Stomach (tissue), 9 donors: Measurements from ENCODE around the gene USP1. TPM values are rescaled to one million over a fixed set of nuclear protein-coding genes. Genes with fewer than 3 reads are reported as not detected.

ENCODE experiments used
- DNase-seq, 2 donors: peaks; one replicate each; pipeline versions ENCODE4 v3.0.0 to v3.0.0-alpha.2; 2013 to 2019
- H3K27ac ChIP-seq, 5 donors: fragments of 200-600 bp in 4 of 5; sonication (generic) in 4 of 5; one replicate each; pipeline ENCODE4 v1.5.1; 2013 to 2019; ENCODE audit warnings: mild to moderate bottlenecking in 1 of 5, moderate library complexity in 1 of 5
- H3K27me3 ChIP-seq, 3 donors: fragments of 200-600 bp; sonication (generic); one replicate each; pipeline ENCODE4 v1.5.1; 2017 to 2019; ENCODE audit warnings: mixed run types in 1 of 3
- H3K36me3 ChIP-seq, 4 donors: fragments of 200-600 bp; sonication (generic); 1 replicate in 3 of 4; 2 replicates in 1 of 4; pipeline ENCODE4 v1.5.1; 2016 to 2019
- H3K4me1 ChIP-seq, 4 donors: fragments of 200-600 bp; sonication (generic); one replicate each; pipeline ENCODE4 v1.5.1; 2016 to 2019
- H3K4me3 ChIP-seq, 4 donors: fragments of 200-600 bp; sonication (generic) in 3 of 4; one replicate each; pipeline ENCODE4 v1.5.1; 2016 to 2019; ENCODE audit warnings: mild to moderate bottlenecking in 1 of 4
- H3K9me3 ChIP-seq, 4 donors: fragments of 200-600 bp; sonication (generic); one replicate each; pipeline ENCODE4 v1.5.1; 2016 to 2019
- CTCF ChIP-seq, 7 experiments: fragments of 450-650 bp in 4 of 7; fragments of 200-600 bp in 3 of 7; sonication (generic) in 3 of 7; IDR thresholded peaks; one replicate each; pipeline ENCODE4 v1.5.1; 2016 to 2019; ENCODE audit warnings: antibody characterized with exemption in 7 of 7, control low read depth in 2 of 7, mild to moderate bottlenecking in 1 of 7
- EP300 ChIP-seq: sonication (generic); formaldehyde crosslinking; IDR thresholded peaks from one replicate; pipeline ENCODE4 v1.6.1; 2017; ENCODE audit warnings: antibody characterized with exemption
- POLR2A ChIP-seq, 4 donors: fragments of 450-650 bp; IDR thresholded peaks; one replicate each; pipeline ENCODE4 v1.6.1; 2016; ENCODE audit warnings: antibody characterized with exemption in 4 of 4, control low read depth in 2 of 4, mild to moderate bottlenecking in 1 of 4, moderate library complexity in 1 of 4
- POLR2AphosphoS5 ChIP-seq, 3 donors: sonication (generic); formaldehyde crosslinking; IDR thresholded peaks; one replicate each; pipeline ENCODE4 v1.6.1; 2016; ENCODE audit warnings: antibody characterized with exemption in 3 of 3
- WGBS, 5 donors: extraction: QIAGEN DNeasy Blood & Tissue Kit in 3 of 5; methylation state at CpG; one replicate each; pipeline versions ENCODE4 v1.1.5 to v1.1.7; 2013 to 2018; 5-methylcytosine and 5-hydroxymethylcytosine counted together
- intact Hi-C: fragments of 100-400 bp; cut with DNase I; formaldehyde crosslinking; loops from one replicate; pipeline ENCODE4 v1.15.1; 2023; ENCODE audit warnings: low total_unique reads
- polyA plus RNA-seq, 3 donors: library from polyadenylated mRNA; stranded (reverse); fragments of 200-250 nt; gene quantifications; one replicate each; pipeline ENCODE4 v1.2.3, GENCODE V29; 2013
- total RNA-seq, 5 donors: library from RNA; depleted of rRNA; stranded (reverse); fragments of >200 nt; gene quantifications; one replicate each; pipeline versions ENCODE4 v1.1.0 to v1.2.3, GENCODE V29; 2014 to 2016
- donor health status: healthy with polysubstance abuse.
- donor health status: Bipolar disorder and iron deficiency.
- donor health status: healthy.

Gene USP1
- total and polyA plus RNA-seq, 8 donors = 5.4 to 47.5 (median 15.5) TPM

DNA sequence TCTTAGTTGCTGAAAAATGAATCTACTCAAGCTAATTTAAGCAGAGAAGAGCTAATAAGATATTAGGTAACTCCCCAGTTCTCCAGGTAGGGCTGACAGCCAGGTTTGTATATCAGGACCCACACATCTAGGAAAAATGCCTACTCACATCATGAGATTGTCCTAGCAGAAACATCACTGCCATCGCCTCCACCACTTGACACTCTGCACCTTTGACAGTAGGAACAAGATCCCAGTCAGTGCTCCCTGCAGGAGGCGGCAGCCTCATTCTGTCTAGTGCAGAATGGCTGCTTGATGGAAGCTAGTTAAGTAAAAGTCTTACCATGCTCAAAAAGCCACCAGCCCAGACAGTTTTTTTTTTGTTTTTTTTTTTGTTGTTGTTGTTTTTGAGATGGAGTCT is 31.6 kb upstream of the USP1 start:
- Histone ChIP-seq H3K27me3 (no peaks in the 10 kb centered on the region), H3K36me3 (no peaks in the 10 kb centered on the region), H3K27ac (no peak overlapping the region), H3K4me3 (no peak overlapping the region), H3K4me1 (no peaks in the 10 kb centered on the region), H3K9me3 (no peaks in the 10 kb centered on the region)
- TF ChIP-seq EP300 (no peak), POLR2AphosphoS5 (IDR thresholded peaks at IDR 0.05) (no peak), POLR2A (IDR thresholded peaks at IDR 0.05) (no peak), CTCF (IDR thresholded peaks at IDR 0.05) (no peak)
- WGBS, 5 donors = 86 to 95% (median 92%) methylated on average over 2 of the region's 2 CpGs
- intact Hi-C loops = loop anchor here (5.0 kb wide), 1 partner anchor 228 kb away; no protein-coding TSS in a partner anchor
- no peak for DNase-seq

DNA sequence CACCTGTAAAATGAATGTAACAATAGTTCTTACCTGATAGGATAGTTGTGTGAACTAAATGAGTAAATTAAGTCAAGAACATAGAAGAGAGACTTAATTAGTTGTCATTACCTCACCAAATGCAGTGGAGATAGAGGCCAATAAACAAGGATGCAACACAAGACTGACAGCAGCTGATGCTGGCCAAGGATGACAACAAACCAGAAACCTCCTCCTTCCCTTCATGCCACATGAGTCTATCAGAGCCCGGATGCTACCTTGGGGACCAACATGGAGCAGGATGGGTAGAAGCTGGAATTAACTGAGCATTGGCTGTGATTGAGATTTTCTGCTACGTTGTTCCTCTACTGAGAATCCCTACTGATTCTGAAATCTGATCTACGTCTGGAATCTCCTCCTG is 30.3 kb upstream of the USP1 start:
- intact Hi-C loops = loop anchor here (5.0 kb wide), 1 partner anchor 229 kb away; no protein-coding TSS in a partner anchor
- WGBS, 5 donors = 74 to 86% (median 81%) methylated on average over 3 of the region's 3 CpGs
- H3K36me3 ChIP-seq = no peaks in the 10 kb centered on the region
- H3K9me3 ChIP-seq = no peaks in the 10 kb centered on the region
- H3K4me1 ChIP-seq = no peaks in the 10 kb centered on the region
- H3K4me3 ChIP-seq = no peak overlapping the region
- no peaks in the 10 kb centered on the region for H3K27me3 ChIP-seq
- no peak for DNase-seq
- TF ChIP-seq EP300 = no peak
- no peak for TF ChIP-seq POLR2AphosphoS5 (IDR thresholded peaks at IDR 0.05)
- TF ChIP-seq POLR2A (IDR thresholded peaks at IDR 0.05) = no peak
- no peak for TF ChIP-seq CTCF (IDR thresholded peaks at IDR 0.05)
- H3K27ac ChIP-seq = no peak overlapping the region

GRCh38 chr1:62407398-62408009 is 29.3 kb upstream of the USP1 start:
- intact Hi-C loops = loop anchor here (5.0 kb wide), 1 partner anchor 230 kb away; no protein-coding TSS in a partner anchor
- TF ChIP-seq CTCF (IDR thresholded peaks at IDR 0.05) (peak in 4 of 7 experiments; percentile 18 to 79 (median 72)), POLR2AphosphoS5 (IDR thresholded peaks at IDR 0.05) (no peak), EP300 (no peak), POLR2A (IDR thresholded peaks at IDR 0.05) (no peak)
- Histone ChIP-seq H3K4me3 (no peak overlapping the region), H3K36me3 (no peaks in the 10 kb centered on the region), H3K27ac (no peak overlapping the region), H3K27me3 (no peaks in the 10 kb centered on the region), H3K4me1 (no peaks in the 10 kb centered on the region), H3K9me3 (no peaks in the 10 kb centered on the region)
- DNase-seq = peak in 1 of 2 donors; percentile 86
- WGBS, 5 donors = 66 to 68% (median 66%) methylated on average over 12 of the region's 12 CpGs

DNA sequence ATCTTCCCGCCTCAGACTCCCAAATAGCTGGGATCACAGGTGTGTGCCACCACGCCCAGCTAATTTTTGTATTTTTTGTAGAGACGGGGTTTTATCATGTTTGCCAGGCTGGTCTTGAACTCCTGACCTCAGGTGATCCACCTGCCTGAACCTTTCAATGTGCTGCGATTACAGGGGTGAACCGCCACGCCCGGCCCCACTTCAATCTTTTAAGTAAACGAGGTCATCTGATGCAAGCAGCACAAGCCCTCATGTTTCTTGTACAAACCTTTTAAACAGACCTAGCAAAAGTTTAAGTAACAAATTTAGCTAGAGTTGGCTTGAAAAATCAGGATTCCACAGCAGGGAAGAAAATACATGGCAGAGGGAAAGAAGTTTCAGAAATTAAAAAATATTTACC is 21.2 kb upstream of the USP1 start:
- Histone ChIP-seq H3K27me3 (no peaks in the 10 kb centered on the region), H3K4me1 (no peaks in the 10 kb centered on the region), H3K9me3 (no peaks in the 10 kb centered on the region), H3K36me3 (no peaks in the 10 kb centered on the region), H3K4me3 (no peak overlapping the region), H3K27ac (no peak overlapping the region)
- no peak for DNase-seq
- WGBS, 5 donors = 34 to 68% (median 57%) methylated on average over 8 of the region's 8 CpGs
- no peak for TF ChIP-seq CTCF (IDR thresholded peaks at IDR 0.05)
- TF ChIP-seq POLR2A (IDR thresholded peaks at IDR 0.05) = no peak
- TF ChIP-seq POLR2AphosphoS5 (IDR thresholded peaks at IDR 0.05) = no peak
- TF ChIP-seq EP300 = no peak
- intact Hi-C loops = loop anchor here (5.0 kb wide), 1 partner anchor 248 kb away; no protein-coding TSS in a partner anchor
